GM12878 (cell line): ENCODE measurements around the gene TMEM132C. TPM values are rescaled to one million over a fixed set of nuclear protein-coding genes. Genes with fewer than 3 reads are reported as not detected.

Source experiments
- ATAC-seq: fragments of 200-7000 bp; cut with Tn5 transposase; 3 replicates; pipeline ENCODE4 v1.9.1; 2020; ENCODE audit warnings: mild to moderate bottlenecking, moderate library complexity
- BruUV-seq: library from RNA; stranded (reverse); fragments of 400-500 nt; replicated peaks from 2 replicates; lab custom pipeline; 2021; lab: Mats Ljungman, UMichigan
- CTCF ChIA-PET: fragments of 300-600 bp; sonication (Branson Sonifier 250); formaldehyde crosslinking; extraction: SDS; loops from one replicate; lab custom pipeline; 2021; ENCODE audit warnings: inconsistent platforms; lab: Yijun Ruan, JAX
- POLR2A ChIA-PET: fragments of 350-600 bp; formaldehyde crosslinking; extraction: SDS; loops from one replicate; lab custom pipeline; 2021; ENCODE audit warnings: inconsistent platforms; lab: Charles Lee
- RAD21 ChIA-PET: fragments of 300-600 bp; sonication (Branson Sonifier 250); formaldehyde crosslinking; loops from one replicate; lab custom pipeline; 2023; ENCODE audit warnings: antibody characterized with exemption; ENCODE audit not compliant: unreplicated experiment; lab: Charles Lee
- SMC1A ChIA-PET: fragments of 300-600 bp; sonication (Branson Sonifier 250); formaldehyde crosslinking; loops from one replicate; lab custom pipeline; 2023; ENCODE audit not compliant: unreplicated experiment, uncharacterized antibody; lab: Charles Lee
- DNase-seq: peaks from one replicate; pipeline ENCODE4 v3.0.0-alpha.2; 2011; ENCODE audit warnings: low read depth, low spot score
- FAIRE-seq: peaks from 3 replicates; lab custom pipeline; 2011; peaks lifted over from hg19 to GRCh38; lab: Jason Lieb, UNC
- H2AFZ ChIP-seq: 2 replicates; pipeline ENCODE4 v1.6.0; 2011; ENCODE audit warnings: low read depth, low read length, control low read depth; ENCODE audit not compliant: control insufficient read depth
- H3K27ac ChIP-seq: 2 replicates; pipeline ENCODE4 v1.5.1; 2011; ENCODE audit warnings: control low read depth; ENCODE audit not compliant: control insufficient read depth, insufficient read depth
- H3K27me3 ChIP-seq, 2 experiments: replicated peaks in 1 of 2; 2 replicates each; pipeline versions ENCODE4 v1.6.0 to v1.6.1; 2011; ENCODE audit warnings: low read length in 1 of 2; ENCODE audit not compliant: control insufficient read depth in 2 of 2, insufficient read depth in 2 of 2
- H3K36me3 ChIP-seq, 2 experiments: 2 replicates each; pipeline ENCODE4 v1.5.1; 2011; ENCODE audit warnings: low read length in 1 of 2; ENCODE audit not compliant: control insufficient read depth in 2 of 2, insufficient read depth in 2 of 2
- H3K4me1 ChIP-seq: 2 replicates; pipeline ENCODE4 v1.6.1; 2011; ENCODE audit warnings: mild to moderate bottlenecking, low read length, moderate library complexity, mixed read lengths; ENCODE audit not compliant: control insufficient read depth, insufficient read depth
- H3K4me2 ChIP-seq: 2 replicates; pipeline ENCODE4 v1.6.0; 2011; ENCODE audit warnings: control low read depth; ENCODE audit not compliant: control insufficient read depth, insufficient read depth
- H3K4me3 ChIP-seq: fragments of 200-600 bp; sonication (generic); 2 replicates; pipeline ENCODE4 v1.5.1; 2016
- H3K79me2 ChIP-seq: 2 replicates; pipeline ENCODE4 v1.6.0; 2011; ENCODE audit warnings: low read length; ENCODE audit not compliant: control insufficient read depth, insufficient read depth
- H3K9ac ChIP-seq: 2 replicates; pipeline ENCODE4 v1.8.0; 2011; ENCODE audit warnings: low read length, control low read depth, mixed read lengths; ENCODE audit not compliant: control insufficient read depth, insufficient read depth
- H3K9me3 ChIP-seq: replicated peaks from 3 replicates; pipeline ENCODE4 v1.5.1; 2011; ENCODE audit warnings: mild to moderate bottlenecking, low read length; ENCODE audit not compliant: control insufficient read depth, insufficient read depth
- H4K20me1 ChIP-seq: 2 replicates; pipeline ENCODE4 v1.6.0; 2011; ENCODE audit not compliant: control insufficient read depth, insufficient read depth
- ATF7 ChIP-seq: fragments of 450-650 bp; IDR thresholded peaks from 2 replicates; pipeline ENCODE4 v1.6.1; 2016; ENCODE audit warnings: low read depth, mild to moderate bottlenecking
- MLLT1 ChIP-seq: fragments of 450-650 bp; IDR thresholded peaks from 2 replicates; pipeline ENCODE4 v1.6.1; 2016; ENCODE audit warnings: mild to moderate bottlenecking
- NFIC ChIP-seq: IDR thresholded peaks from 2 replicates; pipeline ENCODE4 v1.6.1; 2012; ENCODE audit warnings: low read depth, mild to moderate bottlenecking, inconsistent platforms, low read length, moderate library complexity
- PKNOX1 ChIP-seq: fragments of 450-650 bp; IDR thresholded peaks from 2 replicates; pipeline ENCODE4 v1.6.1; 2016; ENCODE audit warnings: mild to moderate bottlenecking
- ZBED1 ChIP-seq: IDR thresholded peaks from 2 replicates; pipeline ENCODE4 v1.6.1; 2016; ENCODE audit warnings: borderline replicate concordance
- WGBS: methylation state at CpG from one replicate; pipeline ENCODE4 v1.1.6; 2016; ENCODE audit warnings: low lambda C conversion rate; ENCODE audit not compliant: insufficient replicate concordance, insufficient coverage; ENCODE audit errors: missing lambda C conversion rate; 5-methylcytosine and 5-hydroxymethylcytosine counted together
- in situ Hi-C: fragments of 300-500 bp; cut with MboI; formaldehyde crosslinking; loops from 9 replicates; pipeline ENCODE4 v1.14.3; 2018; ENCODE audit warnings: mixed read lengths
- intact Hi-C: fragments of 100-400 bp; cut with micrococcal nuclease; formaldehyde crosslinking; loops from one replicate; pipeline ENCODE4 v1.14.2; 2022; ENCODE audit not compliant: unreplicated experiment
- polyA plus RNA-seq, 11 experiments: library from polyadenylated mRNA; depleted of rRNA in 4 of 11; unstranded in 6 of 11; stranded (reverse) in 5 of 11; fragments of >200 nt; fragmentation: Nextera tagmentation in 4 of 11; fragmentation: Illumina TruSeq in 1 of 11; extraction: Ambion mirVana in 4 of 11; extraction: Trizol in 1 of 11; gene quantifications; 1 replicate in 1 of 11; 2 replicates in 10 of 11; pipeline versions ENCODE4 v1.2.1 to v1.2.3, GENCODE V29; 2011 to 2016; ENCODE audit warnings: inconsistent platforms in 2 of 11, missing spikeins in 2 of 11, low read depth in 1 of 11
- total RNA-seq, 4 experiments: library from RNA; depleted of rRNA in 3 of 4; stranded (reverse); fragments of >200 nt in 3 of 4; fragmentation: Illumina TruSeq in 1 of 4; extraction: Trizol in 1 of 4; gene quantifications; 2 replicates each; pipeline versions ENCODE4 v1.2.1 to v1.2.3, GENCODE V29; 2013 to 2021

The TMEM132C gene
- total and polyA plus RNA-seq, 10 of the 15 experiments (the other 5 are each of a cell fraction or from before 2014, with no cell fraction given), result not detected

- Histone ChIP-seq H3K4me3 (no peak overlapping the region), H2AFZ (no peak overlapping the region), H3K9me3 (no peaks in the 10 kb centered on the region), H3K9ac (no peak overlapping the region), H4K20me1 (no peaks in the 10 kb centered on the region), H3K27me3 (0 out of 4 replicates have a peak, but pooled peaks cover 0 to 1% of the 10 kb centered on the region in 2 experiments), H3K79me2 (no peaks in the 10 kb centered on the region), H3K4me2 (no peak overlapping the region), H3K4me1 (no peaks in the 10 kb centered on the region), H3K27ac (no peak overlapping the region), H3K36me3 (no peaks in the 10 kb centered on the region)
- DNase-seq (no peak), ATAC-seq (no peak), FAIRE-seq (no peak)
- no TSS peak for BruUV-seq
- 41% methylated on average over 13 of the region's 13 CpGs for WGBS
- in situ Hi-C loops, result no loop called here
- ChIA-PET SMC1A (interaction anchor here (1.4 kb wide), 1 partner anchor 93 kb away, joined by 3 read pairs; no protein-coding TSS in a partner anchor), RAD21 (no interaction called here), CTCF (interaction anchor here (0.7 kb wide), 1 partner anchor 34 kb away, joined by 4 read pairs; no protein-coding TSS in a partner anchor), POLR2A (no interaction called here)
- intact Hi-C loops, result no loop called here
- TF ChIP-seq MLLT1, result no peak
- no peak for TF ChIP-seq ZBED1
- TF ChIP-seq PKNOX1, result no peak
- no peak for TF ChIP-seq ATF7
These were observed 480.5 kb downstream of the TMEM132C start for GRCh38 chr12:128747441-128747840.

DNA sequence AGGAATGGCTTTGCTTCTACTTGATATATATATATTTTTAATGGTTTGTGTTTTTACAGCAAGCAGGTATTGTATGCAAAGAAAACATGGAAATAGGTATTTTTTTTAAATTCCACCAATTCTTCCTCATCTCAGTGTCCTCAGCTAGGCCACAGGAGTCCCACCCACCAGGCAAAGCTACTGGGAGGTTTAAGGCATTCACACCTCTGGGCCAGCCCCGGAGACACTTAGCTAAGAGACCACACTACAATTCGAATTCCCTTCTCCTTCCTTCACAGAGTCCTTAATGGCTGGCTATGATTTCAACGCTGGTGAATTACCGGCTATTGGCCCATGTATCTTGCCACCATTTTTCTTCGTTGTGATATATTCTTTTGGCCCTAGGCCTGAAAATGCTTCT is 485.4 kb downstream of the TMEM132C start:
- H3K79me2 ChIP-seq, result no peaks in the 10 kb centered on the region
- ChIA-PET POLR2A (no interaction called here), RAD21 (interaction anchor here (0.7 kb wide), 1 partner anchor 9 kb away, joined by 3 read pairs; no protein-coding TSS in a partner anchor), SMC1A (no interaction called here), CTCF (interaction anchor here (0.6 kb wide), 1 partner anchor 44 kb away, joined by 3 read pairs; no protein-coding TSS in a partner anchor)
- no peak overlapping the region for H3K27ac ChIP-seq
- H3K4me1 ChIP-seq, result no peaks in the 10 kb centered on the region
- H3K4me3 ChIP-seq, result no peak overlapping the region
- intact Hi-C loops, result no loop called here
- no peaks in the 10 kb centered on the region for H3K27me3 ChIP-seq
- no peak for TF ChIP-seq NFIC
- no peak overlapping the region for H3K4me2 ChIP-seq
- no peaks in the 10 kb centered on the region for H4K20me1 ChIP-seq
- no peak for FAIRE-seq
- H3K9me3 ChIP-seq, result no peaks in the 10 kb centered on the region; the same call in 2 of the 3 replicates
- no peak for DNase-seq
- WGBS, result 51% methylated on average over 5 of the region's 5 CpGs
- no peak for ATAC-seq
- in situ Hi-C loops, result no loop called here
- H2AFZ ChIP-seq, result no peak overlapping the region
- BruUV-seq, result no TSS peak
- no peaks in the 10 kb centered on the region for H3K36me3 ChIP-seq
- H3K9ac ChIP-seq, result no peak overlapping the region
